HEK293T (cell line): ENCODE results near the gene NRAS.
"Not testable (repeated sequence)": the region's sequence is repeated elsewhere in the genome, so short reads cannot be mapped to it uniquely, and the experiment has no call there.

ENCODE experiments used
- CTCF ChIA-PET: fragments of 350-600 bp; formaldehyde crosslinking; extraction: SDS; loops from one replicate; lab custom pipeline; 2021; ENCODE audit warnings: antibody characterized with exemption, inconsistent platforms; lab: Yijun Ruan, JAX
- POLR2A ChIA-PET: fragments of 350-600 bp; formaldehyde crosslinking; extraction: SDS; loops from one replicate; lab custom pipeline; 2020; ENCODE audit warnings: antibody characterized with exemption, inconsistent platforms; lab: Yijun Ruan, JAX
- DNase-seq: peaks from one replicate; pipeline ENCODE4 v3.0.0; 2012; ENCODE audit warnings: mixed read lengths; ENCODE audit errors: extremely low spot score
- ARNT ChIP-seq: fragments of 450-650 bp; IDR thresholded peaks from 2 replicates; pipeline ENCODE4 v1.6.1; 2017; ENCODE audit warnings: mild to moderate bottlenecking
- BHLHE40 ChIP-seq: fragments of 450-650 bp; IDR thresholded peaks from 2 replicates; pipeline ENCODE4 v1.6.1; 2016; ENCODE audit warnings: mild to moderate bottlenecking, moderate library complexity, borderline replicate concordance
- CTBP1 ChIP-seq: fragments of 450-650 bp; IDR thresholded peaks from 2 replicates; pipeline ENCODE4 v1.6.1; 2016; ENCODE audit warnings: borderline replicate concordance
- ELF4 ChIP-seq: fragments of 450-650 bp; IDR thresholded peaks from 2 replicates; pipeline ENCODE4 v1.6.1; 2017; ENCODE audit warnings: antibody characterized with exemption
- FOXA1 ChIP-seq: fragments of 450-650 bp; IDR thresholded peaks from 2 replicates; pipeline ENCODE4 v1.6.1; 2016; ENCODE audit warnings: mild to moderate bottlenecking
- FOXK2 ChIP-seq: fragments of 450-650 bp; IDR thresholded peaks from 2 replicates; pipeline ENCODE4 v1.6.1; 2016; ENCODE audit warnings: mild to moderate bottlenecking
- FOXM1 ChIP-seq: fragments of 450-650 bp; IDR thresholded peaks from 2 replicates; pipeline ENCODE4 v1.6.1; 2017; ENCODE audit warnings: mild to moderate bottlenecking, borderline replicate concordance
- HDGF ChIP-seq: fragments of 450-650 bp; IDR thresholded peaks from 2 replicates; pipeline ENCODE4 v1.6.1; 2017; ENCODE audit warnings: antibody characterized with exemption, borderline replicate concordance
- L3MBTL2 ChIP-seq: fragments of 450-650 bp; conservative IDR thresholded peaks from 2 replicates; pipeline ENCODE4 v1.6.1; 2016; ENCODE audit warnings: mild to moderate bottlenecking
- LEF1 ChIP-seq: fragments of 450-650 bp; IDR thresholded peaks from 2 replicates; pipeline ENCODE4 v1.6.1; 2017; ENCODE audit warnings: mild to moderate bottlenecking, borderline replicate concordance
- NFRKB ChIP-seq: fragments of 450-650 bp; IDR thresholded peaks from 2 replicates; pipeline ENCODE4 v1.6.1; 2016; ENCODE audit warnings: mild to moderate bottlenecking, moderate library complexity
- SP1 ChIP-seq: fragments of 450-650 bp; IDR thresholded peaks from 2 replicates; pipeline ENCODE4 v1.6.1; 2017
- SUZ12 ChIP-seq: fragments of 450-650 bp; IDR thresholded peaks from 2 replicates; pipeline ENCODE4 v1.6.1; 2016; ENCODE audit warnings: mild to moderate bottlenecking
- TARDBP ChIP-seq: fragments of 450-650 bp; IDR thresholded peaks from 2 replicates; pipeline ENCODE4 v1.6.1; 2016
- ZNF384 ChIP-seq: fragments of 450-650 bp; IDR thresholded peaks from 2 replicates; pipeline ENCODE4 v1.6.1; 2016
- TF ChIP-seq, protein P1 (sequence below): fragments of 450-650 bp; IDR thresholded peaks from 2 replicates; pipeline ENCODE4 v1.6.1; 2016

Gene NRAS

DNA sequence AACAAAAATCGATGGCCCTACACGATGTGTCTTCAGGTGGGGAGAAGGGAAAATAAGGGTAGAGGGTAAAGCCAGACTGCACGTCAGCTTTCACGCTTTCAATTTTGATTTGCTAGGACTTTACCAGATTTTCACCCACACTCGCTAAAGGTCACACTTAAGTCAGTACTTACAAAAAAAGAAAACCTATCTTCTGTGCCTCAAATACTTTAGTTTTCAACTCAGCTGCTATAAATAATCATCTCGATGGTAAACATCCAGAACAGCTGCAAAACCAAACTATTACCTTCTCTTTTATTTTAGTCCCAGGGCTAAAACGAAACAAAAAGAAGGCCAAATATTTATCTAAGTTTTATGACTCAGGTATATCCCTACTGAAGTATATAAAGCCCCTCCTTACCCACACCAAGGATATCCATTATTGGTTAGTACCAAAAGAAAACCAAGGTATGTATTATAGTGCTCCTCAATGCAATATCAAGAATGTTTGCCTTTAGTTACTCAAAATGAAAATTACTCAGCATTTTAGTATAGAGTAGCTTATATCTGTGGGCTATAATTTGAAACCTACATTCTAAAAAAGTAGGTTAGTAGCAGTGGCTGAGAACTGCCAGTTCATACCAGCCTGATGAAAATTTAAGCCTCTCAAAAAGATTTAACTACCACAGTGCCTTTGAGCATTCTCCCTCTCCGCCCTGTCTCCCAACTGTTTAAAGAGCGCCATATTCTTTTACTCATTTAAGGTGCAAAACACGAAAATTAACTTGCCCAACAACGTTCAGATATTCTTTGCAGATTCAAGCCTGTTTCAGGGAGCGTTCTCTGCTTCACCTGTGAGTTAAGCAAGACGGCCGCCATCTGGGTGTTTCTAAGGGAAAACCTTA is 39.7 kb upstream of the NRAS start:
- CTCF ChIA-PET, result no interaction called here
- TF ChIP-seq L3MBTL2 (no peak), CTBP1 (no peak), LEF1 (no peak), FOXM1 (no peak)
- no peak for DNase-seq
- POLR2A ChIA-PET, result interaction anchor here (1.1 kb wide), 1 partner anchor 12 kb away, joined by 4 read pairs; no protein-coding TSS in a partner anchor

DNA sequence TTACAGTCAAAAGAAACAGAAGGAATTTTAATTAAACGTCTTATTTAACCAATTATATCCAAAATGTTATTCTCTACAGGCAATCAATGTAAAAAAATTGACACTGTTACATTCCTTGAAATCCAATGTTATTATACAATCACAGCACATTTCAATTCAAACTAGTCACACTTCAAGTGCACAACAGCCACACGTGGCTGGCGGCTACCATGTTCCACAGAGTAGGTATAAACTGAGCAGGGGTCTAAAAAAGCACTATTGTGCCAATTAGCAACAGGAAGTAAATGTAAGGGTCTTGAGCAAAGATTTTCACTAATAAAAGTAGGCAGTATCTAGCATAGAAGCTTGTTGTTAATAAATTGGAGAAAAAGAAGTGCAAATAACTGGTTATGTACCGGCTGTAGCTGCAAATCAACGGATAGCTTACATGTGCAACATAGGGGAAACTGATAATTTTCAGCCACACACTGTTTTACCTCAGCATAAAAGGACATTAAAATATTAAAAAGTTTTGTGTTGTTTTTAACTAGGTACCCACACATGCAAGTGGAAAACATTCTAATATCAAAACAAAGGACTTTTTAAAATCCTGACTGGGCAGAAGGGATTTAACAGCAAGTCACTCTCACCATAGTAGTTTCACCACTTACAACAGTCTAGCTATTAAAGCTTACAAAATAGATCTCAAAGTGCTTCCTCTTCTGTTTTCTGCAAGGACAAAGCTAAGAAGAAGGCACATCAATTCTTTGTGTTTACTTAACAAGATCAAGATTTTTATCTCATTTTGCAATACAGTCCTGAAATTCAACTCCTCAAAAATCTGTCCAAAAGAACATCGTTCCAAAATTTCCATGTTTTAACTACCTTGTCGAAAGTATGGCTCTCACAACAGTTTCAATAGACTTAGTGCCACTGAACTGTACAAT is 38.7 kb upstream of the NRAS start:
- ChIA-PET CTCF (no interaction called here), POLR2A (no interaction called here)
- TF ChIP-seq, protein P1, sequence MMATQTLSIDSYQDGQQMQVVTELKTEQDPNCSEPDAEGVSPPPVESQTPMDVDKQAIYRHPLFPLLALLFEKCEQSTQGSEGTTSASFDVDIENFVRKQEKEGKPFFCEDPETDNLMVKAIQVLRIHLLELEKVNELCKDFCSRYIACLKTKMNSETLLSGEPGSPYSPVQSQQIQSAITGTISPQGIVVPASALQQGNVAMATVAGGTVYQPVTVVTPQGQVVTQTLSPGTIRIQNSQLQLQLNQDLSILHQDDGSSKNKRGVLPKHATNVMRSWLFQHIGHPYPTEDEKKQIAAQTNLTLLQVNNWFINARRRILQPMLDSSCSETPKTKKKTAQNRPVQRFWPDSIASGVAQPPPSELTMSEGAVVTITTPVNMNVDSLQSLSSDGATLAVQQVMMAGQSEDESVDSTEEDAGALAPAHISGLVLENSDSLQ, result no peak
- peak; percentile 32 for TF ChIP-seq L3MBTL2
- no peak for DNase-seq

DNA sequence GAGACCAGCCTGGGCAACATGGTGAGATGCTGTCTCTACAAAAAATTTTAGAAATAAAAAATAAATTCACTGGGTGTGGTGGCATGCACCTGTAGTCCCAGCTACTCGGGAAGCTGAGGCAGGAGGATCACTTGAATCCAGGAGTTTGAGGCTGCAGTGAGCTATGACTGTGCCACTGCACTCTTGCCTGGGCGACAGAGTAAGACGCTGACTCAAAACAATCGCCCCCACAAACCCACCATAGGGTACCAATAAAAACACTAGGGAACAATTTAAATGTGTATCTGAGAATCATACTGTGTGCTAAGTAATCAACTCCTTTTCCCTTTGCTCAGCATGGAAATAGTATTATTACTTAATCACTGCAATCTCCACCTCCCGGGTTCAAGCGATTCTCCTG is 37.1 kb upstream of the NRAS start:
- DNase-seq, CTCF ChIA-PET, POLR2A ChIA-PET: not testable (repeated sequence)

DNA sequence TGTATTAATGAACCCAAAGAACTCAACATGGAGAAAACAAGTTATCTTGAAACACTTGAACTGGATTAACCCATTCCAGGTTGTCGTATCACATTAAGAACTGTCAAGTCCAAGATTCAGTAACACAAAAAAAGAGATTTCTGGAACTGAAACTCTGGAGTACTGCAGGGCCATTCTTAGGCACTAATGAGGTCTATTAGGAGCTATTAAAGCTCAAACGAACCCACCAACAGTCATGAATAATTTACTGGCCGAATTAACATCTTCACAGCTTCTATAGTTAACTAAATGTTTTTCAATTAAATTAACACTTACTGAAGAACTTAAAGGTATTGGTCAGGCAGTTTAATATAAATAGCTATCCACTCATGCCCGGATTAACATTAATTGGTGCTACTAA is 36.6 kb upstream of the NRAS start:
- TF ChIP-seq TARDBP (no peak), FOXM1 (no peak), FOXA1 (no peak), ZNF384 (no peak), NFRKB (no peak), ARNT (no peak), ELF4 (no peak), SP1 (no peak), CTBP1 (no peak), SUZ12 (no peak)
- no peak for DNase-seq
- ChIA-PET POLR2A (interaction anchor here (0.8 kb wide), 1 partner anchor 37 kb away, joined by 4 read pairs; the partner anchor contains the start of gene NRAS), CTCF (interaction anchor here (0.6 kb wide), 1 partner anchor 69 kb away, joined by 3 read pairs; no protein-coding TSS in a partner anchor)

DNA sequence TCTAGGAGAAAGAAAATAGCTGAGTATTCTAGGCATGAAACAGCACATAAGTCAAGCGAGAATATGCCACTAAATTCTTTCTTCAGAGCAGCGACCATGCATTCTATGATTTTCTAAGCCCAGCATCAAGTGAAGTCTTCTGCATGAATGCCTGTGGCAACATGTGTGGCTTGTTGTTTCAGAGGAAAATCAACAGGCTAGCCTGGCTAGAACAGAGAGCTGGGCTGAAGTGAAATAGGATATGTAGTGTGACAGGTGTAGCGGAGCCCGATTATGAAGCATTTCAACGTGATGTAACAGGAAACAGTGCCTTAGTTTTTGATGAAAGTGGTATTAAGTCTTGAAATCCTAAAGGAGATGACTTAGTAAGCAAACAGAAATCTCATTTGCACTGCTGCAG is 34.2 kb upstream of the NRAS start:
- CTCF ChIA-PET, result no interaction called here
- TF ChIP-seq NFRKB (no peak), LEF1 (no peak), ELF4 (no peak), FOXA1 (no peak)
- no peak for DNase-seq
- POLR2A ChIA-PET, result no interaction called here

DNA sequence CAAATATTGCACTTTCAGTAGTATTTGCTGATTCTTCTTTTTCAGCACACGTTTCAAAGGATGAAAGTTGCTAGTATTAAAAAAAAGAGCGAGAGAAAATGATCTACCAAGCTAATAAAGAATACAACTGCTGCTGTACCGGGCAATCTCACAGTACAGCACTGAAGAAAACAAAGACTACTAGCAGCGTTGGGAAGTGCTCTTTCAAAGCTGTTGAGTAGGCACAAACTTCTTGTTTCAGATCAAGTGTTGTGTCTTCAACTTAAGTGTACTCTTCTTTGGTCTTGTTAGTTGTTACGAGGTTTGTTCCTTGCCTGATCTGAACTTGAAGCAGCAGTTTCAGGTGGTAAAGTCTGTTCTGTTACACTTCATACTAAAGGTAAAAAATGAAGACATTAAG is 33.3 kb upstream of the NRAS start:
- DNase-seq, result no peak
- TF ChIP-seq CTBP1, result no peak
- no peak for TF ChIP-seq NFRKB
- no peak for TF ChIP-seq SUZ12
- TF ChIP-seq FOXM1, result no peak
- no peak for TF ChIP-seq SP1
- no peak for TF ChIP-seq ZNF384
- no peak for TF ChIP-seq FOXK2
- CTCF ChIA-PET, result no interaction called here
- POLR2A ChIA-PET, result no interaction called here

DNA sequence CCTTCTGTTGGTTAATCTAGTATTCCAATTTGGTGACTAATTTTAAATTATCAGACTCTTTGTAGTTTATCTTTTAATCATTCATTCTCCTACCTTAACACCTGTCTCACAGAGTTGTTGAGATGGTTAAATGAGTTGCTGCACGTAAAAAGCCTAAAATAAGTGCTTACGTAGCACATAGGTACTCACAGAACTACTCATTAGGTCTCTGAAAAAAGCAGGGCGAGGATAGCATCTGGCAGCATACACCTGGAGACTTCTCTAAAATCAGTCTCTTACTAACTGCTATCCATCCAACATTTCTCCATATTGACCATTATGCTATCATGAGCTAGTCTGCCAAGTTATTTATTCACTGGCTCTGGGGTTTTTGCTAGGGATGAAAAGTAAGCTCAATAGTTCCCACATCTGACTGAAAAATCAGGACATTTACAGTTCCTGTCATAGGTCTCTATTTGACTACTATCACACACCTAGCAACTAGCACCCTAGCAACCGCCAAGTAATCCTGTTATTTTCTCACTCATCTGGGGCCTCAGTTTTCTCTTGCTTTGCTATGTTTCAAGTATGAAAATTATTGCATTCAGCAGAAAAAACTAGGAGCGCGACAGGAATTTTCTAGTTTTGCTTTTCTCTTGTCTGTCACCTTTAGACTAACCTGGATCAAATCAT is 30.0 kb upstream of the NRAS start:
- TF ChIP-seq LEF1 (no peak), L3MBTL2 (no peak), FOXM1 (no peak), SP1 (no peak), ELF4 (no peak), SUZ12 (no peak), HDGF (no peak), BHLHE40 (no peak), CTBP1 (no peak), NFRKB (no peak), ARNT (no peak), ZNF384 (no peak), FOXA1 (no peak), TARDBP (no peak), FOXK2 (no peak)
- TF ChIP-seq, protein P1, result no peak
- DNase-seq, result no peak
- CTCF ChIA-PET, result no interaction called here
- POLR2A ChIA-PET, result no interaction called here
